HepG2 (cell line): ENCODE data around the gene CIBAR2. TPM values are rescaled to one million over a fixed set of nuclear protein-coding genes. Genes with fewer than 3 reads are reported as not detected.

ENCODE experiments used
- HDAC2 ChIP-seq: sonication (generic); formaldehyde crosslinking; IDR thresholded peaks from 2 replicates; pipeline ENCODE4 v1.4.0; 2020; ENCODE audit warnings: missing genetic modification reagents
- KDM1A ChIP-seq: IDR thresholded peaks from 2 replicates; pipeline ENCODE4 v1.6.1; 2016; ENCODE audit warnings: missing compliant biosample characterization
- KDM4B ChIP-seq: sonication (generic); formaldehyde crosslinking; IDR thresholded peaks from 2 replicates; pipeline ENCODE4 v1.4.0; 2020; ENCODE audit warnings: missing genetic modification reagents
- MEIS1 ChIP-seq: sonication (generic); formaldehyde crosslinking; IDR thresholded peaks from 2 replicates; pipeline ENCODE4 v1.9.0; 2021; ENCODE audit warnings: mild to moderate bottlenecking, missing genetic modification reagents, moderate library complexity, borderline replicate concordance
- NR1H2 ChIP-seq: sonication (generic); formaldehyde crosslinking; IDR thresholded peaks from 2 replicates; pipeline ENCODE4 v1.8.1; 2022; ENCODE audit warnings: low read depth, missing genetic modification reagents, borderline replicate concordance
- PHF8 ChIP-seq: sonication (generic); formaldehyde crosslinking; IDR thresholded peaks from 2 replicates; pipeline ENCODE4 v1.5.0; 2020; ENCODE audit warnings: missing genetic modification reagents
- SAP130 ChIP-seq: IDR thresholded peaks from 2 replicates; pipeline ENCODE4 v1.6.1; 2016; ENCODE audit warnings: low read depth
- ZFP90 ChIP-seq: sonication (generic); formaldehyde crosslinking; IDR thresholded peaks from 2 replicates; pipeline ENCODE4 v1.8.0; 2022; ENCODE audit warnings: missing genetic modification reagents, mild to moderate bottlenecking, inconsistent platforms, borderline replicate concordance
- ZFY ChIP-seq: sonication (generic); formaldehyde crosslinking; IDR thresholded peaks from 2 replicates; pipeline ENCODE4 v1.4.0; 2020; ENCODE audit warnings: missing genetic modification reagents
- ZNF646 ChIP-seq: sonication (generic); formaldehyde crosslinking; IDR thresholded peaks from 2 replicates; pipeline ENCODE4 v1.9.0; 2021; ENCODE audit warnings: mild to moderate bottlenecking, missing genetic modification reagents
- polyA plus RNA-seq, 8 experiments: library from polyadenylated mRNA; depleted of rRNA in 3 of 8; stranded (reverse) in 7 of 8; unstranded in 1 of 8; fragments of >200 nt; fragmentation: Illumina TruSeq in 4 of 8; extraction: Trizol in 4 of 8; gene quantifications; 2 replicates each; pipeline versions ENCODE4 v1.2.1 to v1.2.3, GENCODE V29; 2011 to 2016; ENCODE audit warnings: low read depth in 4 of 8, missing spikeins in 1 of 8, mixed read lengths in 1 of 8; ENCODE audit not compliant: insufficient read depth in 1 of 8
- total RNA-seq, 5 experiments: library from RNA; depleted of rRNA; stranded (reverse); fragments of >200 nt; fragmentation: Illumina TruSeq; extraction: Trizol; gene quantifications; 2 replicates each; pipeline ENCODE4 v1.2.3, GENCODE V29; 2016; ENCODE audit warnings: low read depth in 1 of 5
- TF ChIP-seq, protein P1 (sequence below): sonication (generic); formaldehyde crosslinking; IDR thresholded peaks from 2 replicates; pipeline ENCODE4 v1.5.0; 2020; ENCODE audit warnings: missing genetic modification reagents
- TF ChIP-seq, protein P2 (sequence below): sonication (generic); formaldehyde crosslinking; conservative IDR thresholded peaks from 2 replicates; pipeline ENCODE4 v1.8.0; 2022; ENCODE audit warnings: low read depth, missing genetic modification reagents
- TF ChIP-seq, protein P3 (sequence below): sonication (generic); formaldehyde crosslinking; IDR thresholded peaks from 2 replicates; pipeline ENCODE4 v1.8.1; 2023; ENCODE audit warnings: mild to moderate bottlenecking, moderate library complexity, missing genetic modification reagents
- TF ChIP-seq, protein P4 (sequence below): fragments of 450-650 bp; IDR thresholded peaks from 2 replicates; pipeline ENCODE4 v1.6.1; 2017

The CIBAR2 gene
- total and polyA plus RNA-seq, 2 of the 13 experiments (the other 11 are each of a cell fraction or from before 2014, with no cell fraction given): not detected

DNA sequence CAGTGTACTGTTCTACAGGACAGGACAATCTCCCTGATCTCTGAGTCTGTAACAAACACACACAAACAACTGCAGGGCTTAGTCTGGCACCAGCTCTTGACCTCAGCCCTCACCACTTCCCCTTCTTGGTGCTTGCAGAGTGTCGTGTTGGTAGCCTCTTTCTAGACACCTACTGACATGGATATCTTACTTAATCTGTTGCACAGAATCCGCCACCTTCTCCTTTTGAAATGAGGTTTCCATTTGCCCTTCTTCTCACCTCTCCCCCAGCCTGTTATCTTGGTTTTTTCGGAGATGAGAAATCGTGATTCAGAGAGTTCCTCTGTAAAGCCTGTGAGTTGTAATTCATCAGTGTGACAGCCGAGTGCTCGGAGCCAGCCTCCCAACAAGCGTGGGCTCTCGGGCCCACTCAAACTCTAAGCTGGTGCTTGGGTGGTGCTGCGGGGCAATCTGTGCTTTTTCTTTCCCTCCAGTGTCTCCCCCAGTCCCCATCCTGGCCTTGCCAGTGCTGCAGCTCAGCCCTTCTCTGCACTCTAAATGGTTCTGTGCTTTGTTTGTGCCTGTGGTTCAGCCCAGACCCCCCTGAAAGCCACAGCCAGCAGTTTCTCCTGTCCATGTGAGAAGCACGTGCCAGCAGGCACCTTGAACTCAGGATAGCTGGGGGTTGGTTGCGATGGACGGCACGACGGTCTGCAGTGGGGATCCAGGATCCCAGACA, 56.6 kb downstream of the CIBAR2 start (continued):
- TF ChIP-seq ZNF646 (CRISPR knock-in tag) (peak; percentile 47; the same call in 1 of the 2 replicates), NR1H2 (CRISPR knock-in tag) (no peak), ZFY (peak; percentile 53), SAP130 (CRISPR knock-in tag) (peak; percentile 15), HDAC2 (CRISPR knock-in tag) (no peak), KDM4B (CRISPR knock-in tag) (no peak), ZFP90 (CRISPR knock-in tag) (peak; percentile 69; the same call in 1 of the 2 replicates), PHF8 (CRISPR knock-in tag) (no peak), MEIS1 (no peak; the same call in 1 of the 2 replicates), KDM1A (CRISPR knock-in tag) (no peak)
- TF ChIP-seq, protein P1, sequence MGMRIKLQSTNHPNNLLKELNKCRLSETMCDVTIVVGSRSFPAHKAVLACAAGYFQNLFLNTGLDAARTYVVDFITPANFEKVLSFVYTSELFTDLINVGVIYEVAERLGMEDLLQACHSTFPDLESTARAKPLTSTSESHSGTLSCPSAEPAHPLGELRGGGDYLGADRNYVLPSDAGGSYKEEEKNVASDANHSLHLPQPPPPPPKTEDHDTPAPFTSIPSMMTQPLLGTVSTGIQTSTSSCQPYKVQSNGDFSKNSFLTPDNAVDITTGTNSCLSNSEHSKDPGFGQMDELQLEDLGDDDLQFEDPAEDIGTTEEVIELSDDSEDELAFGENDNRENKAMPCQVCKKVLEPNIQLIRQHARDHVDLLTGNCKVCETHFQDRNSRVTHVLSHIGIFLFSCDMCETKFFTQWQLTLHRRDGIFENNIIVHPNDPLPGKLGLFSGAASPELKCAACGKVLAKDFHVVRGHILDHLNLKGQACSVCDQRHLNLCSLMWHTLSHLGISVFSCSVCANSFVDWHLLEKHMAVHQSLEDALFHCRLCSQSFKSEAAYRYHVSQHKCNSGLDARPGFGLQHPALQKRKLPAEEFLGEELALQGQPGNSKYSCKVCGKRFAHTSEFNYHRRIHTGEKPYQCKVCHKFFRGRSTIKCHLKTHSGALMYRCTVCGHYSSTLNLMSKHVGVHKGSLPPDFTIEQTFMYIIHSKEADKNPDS (CRISPR knock-in tag): no peak
- TF ChIP-seq, protein P2, sequence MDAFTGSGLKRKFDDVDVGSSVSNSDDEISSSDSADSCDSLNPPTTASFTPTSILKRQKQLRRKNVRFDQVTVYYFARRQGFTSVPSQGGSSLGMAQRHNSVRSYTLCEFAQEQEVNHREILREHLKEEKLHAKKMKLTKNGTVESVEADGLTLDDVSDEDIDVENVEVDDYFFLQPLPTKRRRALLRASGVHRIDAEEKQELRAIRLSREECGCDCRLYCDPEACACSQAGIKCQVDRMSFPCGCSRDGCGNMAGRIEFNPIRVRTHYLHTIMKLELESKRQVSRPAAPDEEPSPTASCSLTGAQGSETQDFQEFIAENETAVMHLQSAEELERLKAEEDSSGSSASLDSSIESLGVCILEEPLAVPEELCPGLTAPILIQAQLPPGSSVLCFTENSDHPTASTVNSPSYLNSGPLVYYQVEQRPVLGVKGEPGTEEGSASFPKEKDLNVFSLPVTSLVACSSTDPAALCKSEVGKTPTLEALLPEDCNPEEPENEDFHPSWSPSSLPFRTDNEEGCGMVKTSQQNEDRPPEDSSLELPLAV: no peak
- TF ChIP-seq, protein P3, sequence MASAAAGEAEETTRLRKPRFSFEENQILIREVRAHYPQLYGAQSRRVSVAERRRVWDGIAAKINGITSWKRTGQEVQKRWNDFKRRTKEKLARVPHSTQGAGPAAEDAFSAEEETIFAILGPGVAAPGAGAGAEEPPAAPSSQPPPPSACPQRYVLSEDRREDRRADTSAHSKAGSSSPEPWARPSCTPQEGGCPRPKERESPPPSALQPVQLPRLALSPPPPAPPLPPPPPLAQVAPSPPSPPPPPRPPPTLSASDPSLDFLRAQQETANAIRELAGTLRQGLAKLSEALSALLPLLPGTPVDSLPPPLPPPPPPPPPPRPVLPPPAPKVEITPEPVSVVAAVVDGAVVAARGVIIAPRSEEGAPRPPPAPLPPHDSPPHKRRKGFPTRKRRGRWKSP: peak; percentile 73; the same call in 1 of the 2 replicates
- TF ChIP-seq, protein P4, sequence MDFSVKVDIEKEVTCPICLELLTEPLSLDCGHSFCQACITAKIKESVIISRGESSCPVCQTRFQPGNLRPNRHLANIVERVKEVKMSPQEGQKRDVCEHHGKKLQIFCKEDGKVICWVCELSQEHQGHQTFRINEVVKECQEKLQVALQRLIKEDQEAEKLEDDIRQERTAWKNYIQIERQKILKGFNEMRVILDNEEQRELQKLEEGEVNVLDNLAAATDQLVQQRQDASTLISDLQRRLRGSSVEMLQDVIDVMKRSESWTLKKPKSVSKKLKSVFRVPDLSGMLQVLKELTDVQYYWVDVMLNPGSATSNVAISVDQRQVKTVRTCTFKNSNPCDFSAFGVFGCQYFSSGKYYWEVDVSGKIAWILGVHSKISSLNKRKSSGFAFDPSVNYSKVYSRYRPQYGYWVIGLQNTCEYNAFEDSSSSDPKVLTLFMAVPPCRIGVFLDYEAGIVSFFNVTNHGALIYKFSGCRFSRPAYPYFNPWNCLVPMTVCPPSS: no peak
